ENCODE measurements around the gene C10orf143. TPM values are rescaled to one million over a fixed set of nuclear protein-coding genes. Genes with fewer than 3 reads are reported as not detected.
"Not testable (repeated sequence)": the region's sequence is repeated elsewhere in the genome, so short reads cannot be mapped to it uniquely, and the experiment has no call there.

The C10orf143 gene
- total RNA-seq, 1 donor: under 0.01 TPM

DNA sequence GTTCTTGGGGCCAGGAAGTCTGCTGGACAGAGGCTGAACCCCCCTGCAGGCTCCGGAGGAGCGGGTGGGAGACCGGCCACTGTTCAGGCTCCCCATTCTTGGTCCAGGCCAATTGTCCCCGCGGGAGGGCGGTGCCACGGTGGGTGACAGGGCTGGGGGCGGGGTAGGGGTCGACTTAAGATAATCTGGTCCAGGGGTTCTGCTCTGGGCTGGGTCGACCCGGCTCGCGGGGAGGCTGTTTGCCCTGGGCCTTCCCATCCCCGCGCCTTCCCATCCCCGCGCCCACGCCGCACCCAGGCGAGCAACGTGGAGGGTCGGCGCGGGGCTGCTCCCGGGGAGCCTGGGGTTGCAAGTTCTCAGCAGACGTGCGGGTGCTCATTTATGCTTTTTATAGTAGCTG is 18.3 kb upstream of the C10orf143 start:
- no peak for DNase-seq (ENCODE audit: low read depth)
- TF ChIP-seq, protein P1, sequence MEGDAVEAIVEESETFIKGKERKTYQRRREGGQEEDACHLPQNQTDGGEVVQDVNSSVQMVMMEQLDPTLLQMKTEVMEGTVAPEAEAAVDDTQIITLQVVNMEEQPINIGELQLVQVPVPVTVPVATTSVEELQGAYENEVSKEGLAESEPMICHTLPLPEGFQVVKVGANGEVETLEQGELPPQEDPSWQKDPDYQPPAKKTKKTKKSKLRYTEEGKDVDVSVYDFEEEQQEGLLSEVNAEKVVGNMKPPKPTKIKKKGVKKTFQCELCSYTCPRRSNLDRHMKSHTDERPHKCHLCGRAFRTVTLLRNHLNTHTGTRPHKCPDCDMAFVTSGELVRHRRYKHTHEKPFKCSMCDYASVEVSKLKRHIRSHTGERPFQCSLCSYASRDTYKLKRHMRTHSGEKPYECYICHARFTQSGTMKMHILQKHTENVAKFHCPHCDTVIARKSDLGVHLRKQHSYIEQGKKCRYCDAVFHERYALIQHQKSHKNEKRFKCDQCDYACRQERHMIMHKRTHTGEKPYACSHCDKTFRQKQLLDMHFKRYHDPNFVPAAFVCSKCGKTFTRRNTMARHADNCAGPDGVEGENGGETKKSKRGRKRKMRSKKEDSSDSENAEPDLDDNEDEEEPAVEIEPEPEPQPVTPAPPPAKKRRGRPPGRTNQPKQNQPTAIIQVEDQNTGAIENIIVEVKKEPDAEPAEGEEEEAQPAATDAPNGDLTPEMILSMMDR (IDR thresholded peaks at IDR 0.05; ENCODE audit: insufficient read depth, low read depth, low read length): no peak
- H3K4me3 ChIP-seq (ENCODE audit: low read depth, low read length): no peak overlapping the region

DNA sequence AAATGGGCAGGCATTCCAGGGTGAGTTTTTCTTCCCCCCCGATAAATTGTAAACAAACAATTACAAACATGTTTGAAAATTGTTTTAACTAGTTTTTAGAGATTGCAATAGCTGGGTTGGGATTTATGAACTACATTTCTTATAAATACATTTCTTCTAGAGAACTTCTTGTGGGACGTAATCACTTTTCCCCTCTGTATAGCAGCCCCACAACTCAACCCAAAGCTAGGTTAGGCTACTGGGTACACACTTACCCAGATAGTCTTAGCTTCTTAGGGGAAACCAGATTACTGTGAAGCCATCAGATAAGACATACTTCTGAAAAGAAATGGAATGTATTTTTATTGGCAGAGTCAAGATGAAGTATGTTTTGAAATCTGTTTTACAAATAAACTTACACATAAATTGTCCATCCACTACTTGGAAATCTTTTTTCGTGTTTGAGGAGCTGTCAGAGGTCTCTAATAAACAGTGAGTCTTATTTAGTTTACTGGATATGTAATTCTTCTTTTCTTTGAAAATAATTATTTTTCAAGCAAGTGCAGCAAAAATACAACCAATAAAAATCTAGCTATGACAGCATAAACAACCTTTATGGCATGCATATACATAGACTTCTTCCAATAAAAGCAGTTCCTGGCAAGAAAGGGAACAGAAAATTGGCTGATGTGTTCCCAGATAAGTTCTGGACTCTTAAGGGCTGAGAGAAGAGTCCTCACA is 17.6 kb upstream of the C10orf143 start:
- no peak overlapping the region for H3K4me3 ChIP-seq (ENCODE audit: low read depth, low read length)
- TF ChIP-seq, protein P1 (IDR thresholded peaks at IDR 0.05; ENCODE audit: insufficient read depth, low read depth, low read length): no peak
- peak; percentile 17 for DNase-seq (ENCODE audit: low read depth)

DNA sequence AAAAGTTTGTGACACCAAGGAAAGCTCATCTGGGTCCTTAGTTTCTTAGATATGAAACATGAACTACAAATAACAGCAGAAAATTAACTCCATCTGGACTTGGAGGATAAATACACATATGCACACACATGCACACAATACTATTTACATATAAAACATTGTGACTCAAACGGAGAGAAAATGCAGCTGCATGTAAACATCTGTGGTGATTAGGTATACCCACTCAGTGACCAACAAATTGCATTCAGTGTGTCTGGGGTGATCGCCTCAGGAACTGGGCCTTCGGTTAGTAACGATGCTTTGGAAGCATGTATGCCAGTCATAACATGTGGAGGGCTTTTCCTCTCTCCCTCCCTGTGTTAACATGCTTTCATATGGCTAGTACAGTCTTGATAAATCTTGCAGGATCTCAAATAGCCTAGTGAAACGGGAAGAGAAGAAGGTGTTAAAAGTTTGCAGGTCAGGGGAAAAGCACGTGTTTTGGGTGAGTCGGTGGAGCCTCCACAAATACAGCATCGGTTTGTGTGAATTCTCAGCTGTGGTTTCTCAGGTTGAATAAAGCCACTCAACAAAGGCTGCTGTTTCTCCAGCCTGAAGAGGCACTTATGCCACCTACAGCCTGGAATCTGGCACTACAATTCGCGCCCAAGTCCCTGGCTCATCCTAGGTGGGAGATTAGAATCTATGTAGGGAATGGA is 16.9 kb upstream of the C10orf143 start:
- H3K4me3 ChIP-seq (ENCODE audit: low read depth, low read length): no peak overlapping the region
- TF ChIP-seq, protein P1 (IDR thresholded peaks at IDR 0.05; ENCODE audit: insufficient read depth, low read depth, low read length): peak; percentile 96
- DNase-seq (ENCODE audit: low read depth): peak; percentile 66

DNA sequence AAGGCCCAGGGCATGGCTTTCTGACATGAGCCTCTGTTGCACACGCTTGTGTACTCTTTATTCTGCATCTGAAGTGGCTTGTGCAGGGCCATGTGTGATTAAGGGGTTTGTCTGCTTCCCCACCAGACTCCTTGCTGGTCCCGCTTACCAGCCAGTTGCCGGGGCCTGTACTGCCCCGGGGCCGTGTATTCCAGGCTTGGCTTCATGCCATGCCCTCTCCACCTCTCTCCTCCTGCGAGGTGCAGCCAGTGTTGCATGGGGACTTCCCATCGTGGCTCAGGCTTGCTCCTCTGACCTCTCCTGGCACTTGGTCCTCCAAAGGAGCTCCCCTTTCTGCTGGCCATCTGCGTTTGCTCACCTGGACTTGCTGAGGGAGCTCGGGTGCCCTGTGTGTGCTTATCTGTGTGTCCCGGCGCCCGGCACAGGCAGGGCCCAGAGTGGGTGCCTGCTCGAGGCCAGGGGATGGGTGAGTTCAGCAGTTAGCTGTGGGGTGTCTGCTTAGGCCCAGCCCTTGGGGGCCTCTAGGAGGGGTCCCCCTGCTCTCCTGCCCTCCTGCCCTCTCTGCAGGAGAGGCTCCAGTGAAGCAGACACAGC is 11.0 kb upstream of the C10orf143 start:
- TF ChIP-seq, protein P1 (IDR thresholded peaks at IDR 0.05; ENCODE audit: insufficient read depth, low read depth, low read length): no peak
- no peak overlapping the region for H3K4me3 ChIP-seq (ENCODE audit: low read depth, low read length)
- DNase-seq (ENCODE audit: low read depth): no peak

DNA sequence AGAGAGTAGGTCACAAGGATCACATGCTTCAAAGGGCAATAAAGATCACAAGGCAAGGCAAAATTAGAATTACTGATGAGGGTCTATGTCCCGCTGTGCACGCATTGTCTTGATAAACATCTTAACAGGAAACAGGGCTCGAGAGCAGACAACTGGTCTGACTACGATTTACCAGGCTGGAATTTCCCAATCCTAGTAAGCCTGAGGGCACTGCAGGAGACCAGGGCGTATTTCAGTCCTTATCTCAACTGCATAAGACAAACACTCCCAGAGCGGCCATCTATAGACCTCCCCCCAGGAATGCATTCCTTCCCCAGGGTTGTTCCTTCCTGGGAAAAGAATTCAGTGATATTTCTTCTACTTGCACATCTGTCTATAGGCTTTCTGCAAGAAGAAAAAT is 6.9 kb upstream of the C10orf143 start:
- not testable (repeated sequence) for DNase-seq (ENCODE audit: low read depth); H3K4me3 ChIP-seq (ENCODE audit: low read depth, low read length)

DNA sequence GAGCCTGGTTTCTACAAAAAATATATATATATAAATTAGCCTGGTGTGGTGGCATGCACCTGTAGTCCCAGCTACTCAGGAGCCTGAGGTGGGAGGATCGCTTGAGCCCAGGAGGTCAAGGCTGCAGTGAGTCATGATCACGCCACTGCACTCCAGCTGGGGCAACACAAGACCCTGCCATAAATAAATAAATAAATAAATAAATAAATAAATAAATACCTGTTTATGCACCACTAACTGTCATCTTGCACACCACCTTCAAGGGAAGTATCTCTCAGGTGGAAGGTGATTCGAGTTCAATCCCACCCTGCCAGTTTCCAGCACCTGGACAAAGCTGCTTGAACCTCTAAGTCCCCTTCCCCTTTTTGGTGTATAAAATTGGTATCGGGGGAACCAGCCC is 6.3 kb upstream of the C10orf143 start:
- DNase-seq (ENCODE audit: low read depth); H3K4me3 ChIP-seq (ENCODE audit: low read depth, low read length): not testable (repeated sequence)

DNA sequence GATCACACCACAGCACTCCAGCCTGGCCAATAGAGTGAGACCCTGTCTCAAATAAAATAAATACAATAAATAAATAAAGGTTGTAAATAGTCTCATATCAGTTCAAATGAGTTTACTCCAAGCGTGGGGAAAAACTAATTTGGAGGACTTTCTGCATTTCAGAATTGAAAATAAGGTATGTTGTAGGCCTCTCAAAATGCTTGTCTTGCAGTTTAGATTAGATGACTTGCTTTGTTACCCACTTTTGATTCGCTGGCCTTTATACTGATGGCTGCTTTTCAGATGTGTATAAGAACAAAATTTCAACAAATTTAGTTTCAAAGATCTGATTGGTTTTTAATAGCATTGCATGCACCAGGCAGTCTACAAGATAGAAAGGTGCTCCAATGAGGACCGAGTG is 2.2 kb upstream of the C10orf143 start:
- DNase-seq (ENCODE audit: low read depth): no peak
- H3K4me3 ChIP-seq (ENCODE audit: low read depth, low read length): no peak overlapping the region
- TF ChIP-seq, protein P1 (IDR thresholded peaks at IDR 0.05; ENCODE audit: insufficient read depth, low read depth, low read length): no peak

All from fibroblast of villous mesenchyme (primary cell).